HG02763 (cell line): ENCODE results near the gene AHRR.

Source experiments
- ATAC-seq: cut with Tn5 transposase; IDR thresholded peaks from one replicate; pipeline ENCODE4 v1.9.1; 2021; ENCODE audit warnings: mild to moderate bottlenecking, moderate library complexity; ENCODE audit not compliant: unreplicated experiment

AHRR gene

GRCh38 chr5:453725-454481 lies 132.4 kb downstream of the AHRR start:
- no peak for ATAC-seq

DNA sequence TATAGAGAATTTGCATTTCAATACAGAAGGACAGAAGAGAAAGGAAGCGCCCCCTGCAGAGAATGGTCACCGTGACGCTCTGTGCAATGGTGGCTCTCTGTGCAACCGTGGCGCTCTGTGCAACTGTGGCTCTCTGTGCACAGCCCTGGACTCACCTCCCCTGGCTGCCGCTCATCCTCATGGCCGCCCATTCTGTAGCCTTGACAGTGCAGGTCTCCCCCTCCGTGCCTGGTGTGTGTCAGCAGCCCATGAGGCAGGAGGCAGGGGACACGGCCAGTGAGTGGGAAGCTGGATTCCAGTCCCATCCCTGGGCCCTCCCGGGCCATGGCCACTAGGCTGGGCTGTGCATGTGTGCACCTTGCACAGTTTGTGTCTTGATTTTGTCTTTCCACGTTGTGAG lies 133.4 kb downstream of the AHRR start:
- no peak for ATAC-seq

DNA sequence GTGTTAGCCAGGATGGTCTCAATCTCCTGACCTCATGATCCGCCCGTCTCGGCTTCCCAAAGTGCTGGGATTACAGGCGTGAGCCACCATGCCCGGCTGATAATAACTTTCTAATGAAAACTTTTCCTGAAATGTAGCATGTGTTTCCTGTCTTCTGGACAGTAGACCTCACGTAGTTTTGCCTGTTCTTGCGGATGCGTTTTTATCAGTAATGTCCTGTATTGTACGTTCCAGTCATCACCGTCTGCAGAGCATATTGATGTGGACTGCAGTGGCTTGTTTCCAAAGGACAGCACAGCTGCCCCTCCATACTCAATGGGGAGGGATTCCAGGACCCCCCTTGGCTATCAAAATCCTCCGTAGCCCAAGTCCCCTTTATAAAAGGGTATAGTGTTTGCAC lies 134.3 kb downstream of the AHRR start:
- ATAC-seq: no peak

DNA sequence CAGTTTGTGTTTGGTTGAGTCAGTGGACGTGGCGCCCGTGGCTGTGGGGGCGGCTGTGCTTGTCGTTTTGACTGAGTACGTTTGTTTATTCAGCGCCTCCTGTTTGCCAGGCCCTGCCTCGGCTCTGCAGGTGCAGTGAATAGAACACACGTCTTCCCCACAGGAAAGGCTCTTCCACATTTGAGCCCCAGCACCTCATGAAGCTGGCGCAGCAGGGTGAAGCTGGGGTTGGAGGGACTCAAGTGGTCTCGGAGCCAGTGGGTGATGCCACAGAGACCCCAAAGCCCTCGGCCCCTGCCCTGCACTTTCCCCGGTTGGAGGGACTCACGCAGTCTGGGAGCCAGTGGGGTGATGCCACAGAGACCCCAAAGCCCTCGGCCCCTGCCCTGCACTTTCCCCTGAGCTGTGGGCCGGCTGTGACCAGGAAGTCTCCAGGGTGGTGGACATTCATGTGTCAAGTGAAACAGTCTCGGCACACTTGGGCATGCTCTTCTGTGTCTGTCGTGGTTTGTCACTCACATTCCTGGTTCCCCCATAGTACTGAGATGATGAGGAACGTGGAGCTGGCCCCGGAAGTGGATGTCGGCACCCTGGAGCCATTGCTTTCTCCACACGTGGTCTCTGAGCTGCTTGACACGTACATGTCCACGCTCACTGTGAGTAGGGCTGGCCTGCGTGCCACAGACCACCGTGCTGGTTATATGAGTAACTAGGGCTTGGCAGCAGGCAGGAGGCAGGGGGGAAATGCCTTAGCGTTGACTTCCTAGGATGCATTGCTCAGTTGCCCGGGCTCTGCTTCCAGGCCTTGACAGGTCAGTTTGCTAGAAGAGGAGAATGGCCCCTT lies 135.1 kb downstream of the AHRR start:
- no peak for ATAC-seq

DNA sequence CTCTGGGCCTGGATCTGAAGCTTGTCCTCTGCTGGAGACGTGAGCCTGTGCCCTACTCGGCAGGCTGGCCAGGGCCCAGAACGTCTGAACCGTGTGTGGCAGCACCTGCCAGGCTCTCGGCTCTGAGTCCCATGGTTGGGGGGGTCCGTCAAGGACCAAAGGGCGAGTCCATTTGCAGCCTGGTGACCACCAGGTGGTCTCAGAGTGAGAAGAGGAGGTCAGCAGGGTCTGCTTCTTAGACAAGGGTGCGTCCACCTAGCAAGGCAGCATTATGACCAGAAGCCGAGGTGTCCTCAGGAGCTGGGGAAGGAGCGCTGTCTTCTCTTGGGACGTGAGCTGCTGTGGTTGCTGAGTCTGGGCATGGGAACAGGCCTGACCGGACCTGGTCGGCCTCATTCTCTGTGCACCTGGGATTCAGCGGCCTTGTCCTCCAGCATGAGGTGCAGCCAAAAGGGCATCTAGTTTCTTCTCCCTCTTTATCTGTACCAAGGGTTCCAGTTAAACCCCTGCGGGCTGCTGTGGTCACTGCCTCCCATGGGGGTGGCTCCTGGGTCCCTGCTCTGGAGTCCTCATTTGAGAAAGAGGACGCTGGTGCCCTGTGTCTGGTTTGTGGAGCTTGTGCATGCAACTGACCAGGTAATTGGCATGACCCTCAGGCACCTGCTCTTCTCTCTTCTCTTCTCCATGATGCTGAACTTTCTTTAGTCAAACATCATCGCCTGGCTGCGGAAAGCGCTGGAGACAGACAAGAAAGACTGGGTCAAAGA lies 135.9 kb downstream of the AHRR start:
- no peak for ATAC-seq

- peak; percentile 71 for ATAC-seq
These were observed 137.2 kb downstream of the AHRR start for GRCh38 chr5:458547-459353.

GRCh38 chr5:459562-460272 lies 138.2 kb downstream of the AHRR start:
- no peak for ATAC-seq

DNA sequence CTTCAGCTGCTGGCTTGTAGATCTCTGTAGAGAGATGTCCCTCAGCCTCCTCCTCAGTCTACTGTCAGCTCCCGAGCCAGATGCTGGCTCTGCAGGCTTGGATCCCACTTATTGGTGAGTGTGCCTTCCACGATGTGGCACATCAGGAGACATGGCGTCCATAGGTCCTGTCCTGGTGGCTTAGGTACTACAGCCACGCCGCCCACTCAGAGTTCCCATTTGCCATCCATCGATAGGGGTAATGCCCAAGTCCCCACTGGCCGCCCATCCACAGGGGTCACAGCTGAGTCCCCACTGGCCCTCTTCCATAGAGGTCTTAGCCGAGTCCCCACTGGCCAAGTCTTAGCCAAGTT lies 138.7 kb downstream of the AHRR start:
- ATAC-seq: no peak

DNA sequence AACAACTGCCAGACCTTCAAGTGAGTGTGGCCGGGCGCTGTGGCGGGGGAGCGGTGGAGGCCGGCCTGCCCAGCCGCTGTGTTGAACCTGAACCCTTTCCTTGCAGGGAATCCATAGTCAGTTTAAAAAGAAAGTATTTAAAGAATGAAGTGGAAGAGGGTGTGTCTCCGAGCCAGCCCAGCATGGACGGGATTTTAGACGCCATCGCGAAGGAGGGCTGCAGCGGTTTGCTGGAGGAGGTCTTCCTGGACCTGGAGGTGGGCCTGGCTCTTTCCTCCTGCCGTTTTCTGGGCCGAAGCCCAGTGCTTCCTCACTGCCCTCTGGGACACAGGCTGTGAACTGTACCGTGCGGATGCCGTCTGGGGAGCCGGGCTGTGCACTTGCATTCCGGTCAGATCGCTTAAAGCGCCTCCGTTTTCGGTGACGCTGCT lies 140.6 kb downstream of the AHRR start:
- ATAC-seq: no peak

DNA sequence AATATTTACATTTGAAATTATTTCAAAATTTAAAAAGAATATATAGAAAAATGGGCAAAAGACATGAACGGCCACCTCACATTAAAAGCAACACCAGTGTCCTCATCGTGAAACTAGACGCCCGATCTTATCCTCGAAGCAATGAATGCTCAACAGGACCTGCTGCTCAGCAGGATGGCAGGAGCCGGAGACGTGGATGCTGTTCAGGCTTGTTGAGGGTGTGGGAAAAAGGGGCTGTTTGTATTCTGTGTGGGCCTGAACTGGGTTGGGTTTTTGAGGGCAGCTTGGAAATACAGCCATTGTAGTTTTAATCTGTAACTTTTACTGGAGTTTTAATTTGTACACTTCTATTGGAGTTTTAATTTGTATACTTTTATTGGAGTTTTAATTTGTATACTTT lies 141.8 kb downstream of the AHRR start:
- ATAC-seq: no peak

- ATAC-seq: no peak
These were observed 142.4 kb downstream of the AHRR start for GRCh38 chr5:463952-464351.

DNA sequence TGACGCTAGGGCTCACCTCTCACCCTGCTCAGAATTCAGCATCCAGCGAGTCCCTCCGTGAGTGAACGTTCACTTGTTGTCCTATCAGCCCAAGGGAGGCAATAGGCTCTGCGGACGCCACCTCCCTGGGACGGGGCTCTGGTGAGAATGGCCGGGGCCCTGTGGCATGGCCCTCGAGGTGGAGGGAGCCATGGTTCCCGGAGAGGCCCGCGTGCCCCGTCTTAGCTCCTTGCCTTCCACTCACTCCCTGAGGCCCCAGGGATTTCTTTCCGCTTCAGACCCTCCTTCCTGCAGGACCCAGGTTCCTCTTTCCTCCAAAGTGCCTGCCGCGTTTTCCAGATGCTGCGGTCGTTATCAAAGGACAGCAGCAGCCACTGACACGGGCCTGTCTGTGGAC lies 142.9 kb downstream of the AHRR start:
- ATAC-seq: no peak

DNA sequence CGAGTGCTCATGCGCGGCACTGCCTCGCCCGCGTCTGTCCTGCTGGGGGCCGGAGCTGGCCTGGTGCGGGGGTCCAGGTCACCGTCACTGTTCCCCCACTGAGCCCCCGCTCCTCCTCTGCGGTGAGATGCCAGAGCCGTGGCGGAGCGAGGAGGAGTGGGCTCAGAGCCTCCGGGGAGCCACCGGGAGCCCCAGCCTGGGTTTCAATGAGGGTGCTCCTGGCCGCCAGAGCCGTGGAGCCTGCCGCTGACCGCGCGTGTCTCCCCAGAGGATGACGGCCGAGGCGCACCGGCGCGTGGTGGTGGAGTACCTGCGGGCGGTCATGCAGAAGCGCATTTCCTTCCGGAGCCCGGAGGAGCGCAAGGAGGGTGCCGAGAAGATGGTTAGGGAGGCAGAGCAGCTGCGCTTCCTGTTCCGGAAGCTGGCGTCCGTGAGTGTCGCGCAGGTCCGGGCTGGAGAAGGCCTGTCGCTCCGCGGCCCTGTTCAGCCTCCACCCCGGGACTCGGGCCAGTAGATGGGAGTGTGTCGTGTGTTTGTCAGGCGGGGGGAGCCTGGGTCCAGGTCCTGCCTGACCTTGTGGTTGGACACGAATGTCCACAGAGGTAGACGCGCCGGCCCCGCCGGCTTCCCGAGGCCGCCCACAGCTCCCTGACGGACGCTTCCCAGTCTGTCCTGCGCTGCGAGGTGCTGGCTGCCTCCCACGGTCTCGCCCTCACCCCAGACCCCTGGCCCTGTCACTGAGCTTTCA lies 143.5 kb downstream of the AHRR start:
- no peak for ATAC-seq

DNA sequence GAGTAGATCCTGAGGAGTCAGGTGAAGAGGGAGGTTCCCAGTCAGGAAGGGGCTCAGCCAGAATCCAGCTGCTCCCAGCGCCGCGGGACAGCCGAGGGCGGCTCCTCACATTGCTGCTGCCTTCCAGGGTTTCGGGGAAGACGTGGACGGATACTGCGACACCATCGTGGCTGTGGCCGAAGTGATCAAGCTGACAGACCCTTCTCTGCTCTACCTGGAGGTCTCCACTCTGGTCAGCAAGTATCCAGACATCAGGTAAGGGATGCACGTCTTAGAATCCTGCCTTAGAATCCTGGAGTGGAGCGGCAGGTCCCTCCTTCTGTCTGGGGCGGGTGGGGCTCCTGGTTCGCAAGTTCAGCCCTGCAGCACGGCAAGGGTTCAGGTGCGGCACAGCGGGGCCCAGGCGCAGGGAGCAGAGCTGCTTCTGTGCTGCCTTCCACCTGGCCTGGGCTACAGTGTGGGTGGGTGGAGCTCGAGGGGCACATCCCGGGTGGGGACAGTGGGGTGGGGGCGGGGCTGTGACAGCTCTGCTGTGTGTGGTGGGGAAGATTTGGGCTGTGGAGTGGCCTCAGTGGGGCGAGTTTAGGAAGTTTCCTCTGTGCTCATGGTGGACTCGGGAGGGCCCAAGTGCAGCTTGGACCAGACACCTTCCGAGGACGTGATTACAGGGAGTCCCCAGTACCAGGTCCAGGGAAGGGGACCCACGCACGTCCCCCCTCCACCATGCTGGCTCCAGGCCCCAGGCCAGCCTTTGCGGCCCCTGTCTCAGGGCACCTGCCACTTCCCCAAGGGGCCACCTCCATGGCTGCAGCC lies 144.3 kb downstream of the AHRR start:
- no peak for ATAC-seq

DNA sequence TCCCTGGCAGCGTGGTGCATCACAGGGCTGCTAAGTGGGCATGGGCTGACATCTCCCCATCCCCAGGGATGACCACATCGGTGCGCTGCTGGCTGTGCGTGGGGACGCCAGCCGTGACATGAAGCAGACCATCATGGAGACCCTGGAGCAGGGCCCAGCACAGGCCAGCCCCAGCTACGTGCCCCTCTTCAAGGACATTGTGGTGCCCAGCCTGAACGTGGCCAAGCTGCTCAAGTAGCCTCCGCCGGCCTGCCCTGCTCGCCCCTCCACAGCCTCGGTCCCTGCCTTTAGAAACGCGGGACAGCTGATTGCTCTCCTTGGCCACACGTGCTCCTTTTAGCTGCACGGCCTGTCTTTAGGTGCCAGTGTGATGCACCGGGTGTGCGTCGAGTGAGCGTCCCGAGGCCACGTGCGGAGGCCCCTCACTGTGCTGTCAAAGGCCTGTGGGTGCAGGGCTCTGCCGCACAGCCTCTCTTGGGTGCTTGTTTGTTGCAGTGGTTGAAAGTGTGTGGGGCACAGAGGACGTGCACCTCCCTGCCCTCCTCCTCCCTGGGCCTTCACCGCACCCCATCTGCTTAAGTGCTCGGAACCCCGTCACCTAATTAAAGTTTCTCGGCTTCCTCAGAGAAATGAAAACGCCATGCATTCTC lies 145.3 kb downstream of the AHRR start:
- ATAC-seq: no peak

DNA sequence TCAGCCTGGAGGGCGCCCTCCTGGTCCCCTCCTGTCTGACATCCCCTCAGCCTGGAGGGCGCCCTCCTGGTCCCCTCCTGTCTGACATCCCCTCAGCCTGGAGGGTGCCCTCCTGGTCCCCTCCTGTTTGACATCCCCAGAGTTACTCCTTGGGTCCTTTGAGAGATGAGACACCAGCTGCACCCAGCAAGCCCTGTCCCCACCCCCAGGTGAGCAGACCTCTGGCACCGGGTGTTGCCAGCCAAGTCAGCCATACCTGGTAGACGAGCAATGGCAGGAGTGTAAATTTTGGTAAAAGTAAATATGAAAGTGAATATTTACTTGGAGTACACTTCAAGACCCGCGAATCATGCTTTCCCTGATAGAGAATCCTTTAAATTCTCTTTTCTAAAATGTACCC lies 146.9 kb downstream of the AHRR start:
- ATAC-seq: no peak

- ATAC-seq: no peak
These were observed 148.4 kb downstream of the AHRR start for GRCh38 chr5:469752-470483.
